Esophagus squamous epithelium (tissue), 4 donors: ENCODE measurements around the gene CBX5.

Experiments
- CTCF ChIP-seq, 6 experiments: fragments of 450-650 bp in 4 of 6; fragments of 200-600 bp in 2 of 6; sonication (generic) in 2 of 6; IDR thresholded peaks; one replicate each; pipeline ENCODE4 v1.5.1; 2016 to 2019; ENCODE audit warnings: antibody characterized with exemption in 6 of 6, mild to moderate bottlenecking in 4 of 6, moderate library complexity in 4 of 6
- POLR2A ChIP-seq, 4 donors: fragments of 450-650 bp; IDR thresholded peaks; one replicate each; pipeline ENCODE4 v1.6.1; 2017; ENCODE audit warnings: antibody characterized with exemption in 4 of 4, mild to moderate bottlenecking in 4 of 4, moderate library complexity in 3 of 4

- TF ChIP-seq CTCF (IDR thresholded peaks at IDR 0.05): no peak
- no peak for TF ChIP-seq POLR2A (IDR thresholded peaks at IDR 0.05)
Measured at GRCh38 chr12:54258201-54258681, 21.7 kb downstream of the CBX5 start.
